Fibroblast of upper back skin (primary cell): ENCODE data around the gene SLC12A6.

ENCODE experiments used
- DNase-seq: peaks from one replicate; pipeline ENCODE4 v3.0.0-alpha.2; 2013

The SLC12A6 gene

GRCh38 chr15:34327906-34328305, 9.7 kb downstream of the SLC12A6 start:
- no peak for DNase-seq

DNA sequence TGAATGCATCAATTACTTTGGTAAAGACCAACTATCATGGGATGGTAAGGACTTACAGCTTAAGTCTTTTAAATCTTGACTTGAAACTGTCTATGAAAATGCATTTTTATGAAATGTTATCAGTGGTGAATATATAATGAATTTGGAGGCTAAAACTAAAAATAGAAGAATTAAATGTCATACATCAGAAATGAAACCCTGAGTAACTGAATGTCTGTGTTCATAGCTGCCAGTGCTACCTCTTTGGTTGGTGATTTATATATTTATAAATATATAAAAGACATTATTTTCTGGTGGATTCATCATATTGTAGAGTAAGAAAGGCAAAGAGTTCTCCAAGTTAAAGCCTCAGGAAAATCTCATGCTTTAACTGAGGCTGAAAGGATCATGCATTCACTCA, 12.2 kb downstream of the SLC12A6 start:
- no peak for DNase-seq

- DNase-seq, result no peak
These were observed 12.6 kb downstream of the SLC12A6 start for GRCh38 chr15:34324933-34325332.

DNA sequence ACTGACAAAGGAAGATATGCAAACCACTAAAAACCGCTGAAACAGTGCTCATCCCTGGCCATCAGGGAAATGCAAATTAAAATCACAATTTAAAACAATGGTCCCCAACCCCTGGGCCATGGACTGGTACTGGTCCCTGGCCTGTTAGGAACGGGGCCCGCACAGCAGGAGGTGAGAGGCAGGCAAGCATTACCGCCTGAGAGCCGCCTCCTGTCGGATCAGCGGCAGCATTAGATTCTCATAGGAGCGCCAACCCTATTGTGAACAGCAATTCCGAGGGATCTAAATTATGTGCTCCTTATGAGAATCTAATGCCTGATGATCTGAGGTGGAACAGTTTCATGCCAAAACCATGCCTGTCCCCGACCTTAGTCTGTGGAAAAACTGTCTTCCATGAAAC, 14.4 kb downstream of the SLC12A6 start:
- DNase-seq, result no peak

DNA sequence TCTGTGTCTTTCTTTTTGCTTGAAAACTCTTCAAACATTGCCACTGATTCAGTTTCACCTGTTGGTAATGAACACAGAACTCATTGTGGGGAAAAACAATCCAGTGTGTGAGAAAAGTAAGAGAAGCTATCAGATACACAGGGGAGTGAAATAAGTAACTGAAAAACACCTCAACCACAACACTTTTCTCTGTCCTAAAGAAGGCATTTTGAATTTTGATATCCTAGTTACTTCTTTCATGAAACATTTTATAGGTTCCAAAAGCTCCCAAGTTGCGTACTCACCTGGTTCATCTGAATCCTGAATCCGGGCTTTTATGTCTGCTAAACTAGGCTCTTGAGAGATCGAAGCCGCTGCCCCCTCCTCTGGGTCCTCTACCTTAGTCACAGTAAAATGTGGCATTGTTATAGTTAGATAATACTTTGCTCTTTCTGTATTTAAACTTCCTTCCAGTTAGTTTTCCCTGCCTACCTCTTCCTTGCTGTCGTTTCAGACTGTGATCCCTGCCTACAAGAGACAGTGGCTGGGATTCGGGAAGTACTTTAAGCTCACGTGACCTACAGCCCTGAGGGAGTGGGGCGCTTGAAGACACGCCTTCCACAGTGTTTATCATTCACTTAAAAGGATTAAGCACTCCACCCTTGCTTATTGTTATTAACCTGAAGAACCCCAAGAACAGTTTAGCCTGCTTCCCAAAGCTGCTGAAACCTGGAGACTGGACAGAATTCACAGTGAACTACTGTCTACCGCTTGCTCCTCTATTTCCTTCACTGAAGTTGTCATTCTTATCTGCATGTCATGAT, 19.1 kb downstream of the SLC12A6 start:
- peak; percentile 62 for DNase-seq

GRCh38 chr15:34314491-34315490, 22.8 kb downstream of the SLC12A6 start:
- DNase-seq, result no peak

DNA sequence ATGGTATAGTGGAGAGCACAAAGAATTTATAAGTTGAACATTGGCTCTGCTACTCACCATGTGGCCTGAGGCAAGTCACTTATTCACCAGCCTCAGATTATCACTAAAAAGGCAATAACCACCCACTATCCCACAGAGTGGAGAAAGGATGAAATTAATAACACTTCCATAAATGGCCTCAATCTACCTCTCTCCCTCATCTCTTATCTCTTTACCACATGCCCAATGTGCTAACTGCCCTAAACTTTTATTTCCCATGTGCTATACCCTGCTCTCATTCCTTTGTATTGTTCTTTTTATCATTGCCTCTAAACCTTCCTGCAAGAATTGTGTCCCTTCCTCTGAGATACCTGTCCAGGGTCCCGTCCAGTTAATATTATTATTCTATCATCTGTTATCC, 26.0 kb downstream of the SLC12A6 start:
- no peak for DNase-seq

DNA sequence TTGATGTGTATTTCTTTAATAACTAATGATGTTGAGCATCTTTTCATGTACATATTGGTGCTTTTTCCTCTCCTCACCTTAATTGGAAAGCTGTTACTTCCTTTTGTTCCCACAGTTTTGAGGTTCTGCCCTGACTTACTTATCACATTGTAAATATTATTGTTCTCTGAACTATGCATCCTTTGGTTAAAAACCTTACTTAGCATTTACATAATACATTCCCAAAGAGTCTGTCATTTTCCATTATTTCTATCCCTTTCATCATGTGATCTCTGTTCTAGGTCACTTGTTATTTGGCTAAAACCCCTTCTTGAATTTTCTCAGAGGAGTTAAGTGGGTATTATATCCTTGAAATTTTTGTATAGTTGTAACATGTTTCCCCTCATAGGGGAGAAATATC, 33.0 kb downstream of the SLC12A6 start:
- peak; percentile 54 for DNase-seq

GRCh38 chr15:34301058-34301457, 36.5 kb downstream of the SLC12A6 start:
- DNase-seq, result no peak

DNA sequence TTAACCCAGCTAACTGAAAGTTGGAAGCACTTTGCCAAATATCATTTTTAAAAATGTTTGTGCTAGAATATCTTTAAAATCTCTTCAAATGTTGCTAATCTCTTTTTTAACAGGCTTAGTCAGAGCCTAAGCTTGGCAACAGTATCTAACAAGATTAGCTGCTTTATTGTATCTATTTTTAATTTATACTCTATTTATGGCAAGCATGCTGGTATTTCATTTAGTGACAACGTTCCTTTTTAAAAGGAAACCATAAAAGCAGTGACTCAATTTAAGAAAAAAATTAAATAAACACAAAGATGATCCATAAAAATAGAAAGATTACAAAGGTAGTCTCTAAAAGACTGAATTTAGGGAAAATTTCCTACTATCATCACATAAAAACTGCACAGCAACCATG, 40.5 kb downstream of the SLC12A6 start:
- DNase-seq, result peak; percentile 0

DNA sequence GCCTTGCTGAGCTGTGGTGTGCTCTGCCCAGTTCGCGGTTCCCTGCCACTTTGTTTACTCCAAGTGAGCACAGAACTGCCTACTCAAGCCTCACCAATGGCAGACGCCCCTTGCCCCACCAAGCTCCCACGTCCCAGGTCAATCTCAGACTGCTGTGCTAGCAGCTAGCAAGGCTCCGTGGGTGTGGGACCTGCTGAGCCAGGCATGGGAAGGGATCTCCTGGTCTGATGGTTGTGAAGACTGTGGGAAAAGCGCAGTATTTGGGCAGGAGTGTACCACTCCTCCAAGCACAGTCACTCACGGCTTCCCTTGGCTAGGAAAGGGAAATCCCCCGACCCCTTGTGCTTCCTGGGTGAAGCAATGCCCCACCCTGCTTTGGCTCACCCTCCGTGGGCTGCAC, 45.0 kb downstream of the SLC12A6 start:
- DNase-seq, result no peak

- no peak for DNase-seq
These were observed 52.6 kb downstream of the SLC12A6 start for GRCh38 chr15:34284937-34285336.

GRCh38 chr15:34282384-34282783, 55.2 kb downstream of the SLC12A6 start:
- no peak for DNase-seq

DNA sequence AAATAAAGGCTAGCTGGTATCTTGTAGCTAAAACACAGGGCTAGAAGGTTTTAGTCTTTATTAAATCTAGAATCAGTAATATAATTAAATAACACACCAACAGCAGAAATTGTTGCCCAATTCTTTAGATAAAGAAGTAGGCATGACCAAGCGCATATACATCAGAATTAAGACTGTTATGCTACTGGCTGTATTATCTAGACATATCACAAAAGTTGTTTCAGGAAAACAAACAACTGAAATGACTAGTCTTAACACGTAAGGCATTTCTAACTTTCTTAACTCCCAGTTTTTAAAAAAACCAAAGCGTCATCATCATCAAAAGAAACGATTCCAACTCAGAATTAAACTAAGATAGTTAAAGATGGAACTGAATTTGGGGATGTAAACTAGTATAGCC, 57.4 kb downstream of the SLC12A6 start:
- no peak for DNase-seq

DNA sequence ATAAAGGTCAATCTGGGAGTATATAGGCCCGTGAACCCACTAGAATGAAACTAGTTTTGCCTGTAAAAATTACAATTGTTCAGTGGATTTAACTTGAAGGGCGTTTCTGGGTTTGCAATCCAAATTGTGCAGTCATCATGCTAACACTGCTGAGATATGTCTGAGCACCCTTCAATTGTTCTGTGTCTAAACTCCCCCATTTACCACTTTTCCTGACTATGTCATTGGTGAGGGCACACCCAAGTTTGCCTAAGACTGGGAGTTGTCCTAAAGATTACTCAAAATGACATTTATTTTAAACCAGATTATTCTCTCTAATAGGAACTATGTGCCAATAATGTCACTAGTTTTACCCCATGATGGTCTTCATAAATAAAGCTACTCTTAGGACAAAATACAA, 58.2 kb downstream of the SLC12A6 start:
- DNase-seq, result no peak

- DNase-seq, result no peak
These were observed 61.9 kb downstream of the SLC12A6 start for GRCh38 chr15:34275721-34276120.

- DNase-seq, result no peak
These were observed 62.4 kb downstream of the SLC12A6 start for GRCh38 chr15:34275154-34275553.

GRCh38 chr15:34271493-34271892, 66.1 kb downstream of the SLC12A6 start:
- peak; percentile 52 for DNase-seq

- DNase-seq, result no peak
These were observed 70.8 kb downstream of the SLC12A6 start for GRCh38 chr15:34266751-34267150.

DNA sequence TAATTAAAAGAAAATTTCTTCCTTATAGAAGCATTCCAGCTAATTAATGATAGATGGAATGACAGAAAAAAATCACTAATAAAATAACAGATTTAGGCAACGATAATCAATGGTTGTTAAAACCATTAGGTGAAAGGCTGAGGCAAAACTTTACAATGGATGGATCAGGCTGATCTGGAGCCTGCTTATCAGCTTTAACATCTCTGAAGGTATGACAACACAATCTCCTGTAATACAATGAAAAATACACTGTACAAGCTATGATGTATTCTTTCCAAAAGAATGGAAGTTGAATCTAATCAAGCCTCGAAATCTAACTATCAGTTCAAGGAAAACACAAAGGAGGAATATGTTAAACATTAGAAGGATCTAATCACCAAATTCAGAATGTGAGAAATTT, 73.5 kb downstream of the SLC12A6 start:
- DNase-seq, result no peak

GRCh38 chr15:34262362-34262761, 75.2 kb downstream of the SLC12A6 start:
- no peak for DNase-seq

GRCh38 chr15:34259566-34259965, 78.0 kb downstream of the SLC12A6 start:
- no peak for DNase-seq

- DNase-seq, result no peak
These were observed 79.4 kb downstream of the SLC12A6 start for GRCh38 chr15:34258151-34258550.

DNA sequence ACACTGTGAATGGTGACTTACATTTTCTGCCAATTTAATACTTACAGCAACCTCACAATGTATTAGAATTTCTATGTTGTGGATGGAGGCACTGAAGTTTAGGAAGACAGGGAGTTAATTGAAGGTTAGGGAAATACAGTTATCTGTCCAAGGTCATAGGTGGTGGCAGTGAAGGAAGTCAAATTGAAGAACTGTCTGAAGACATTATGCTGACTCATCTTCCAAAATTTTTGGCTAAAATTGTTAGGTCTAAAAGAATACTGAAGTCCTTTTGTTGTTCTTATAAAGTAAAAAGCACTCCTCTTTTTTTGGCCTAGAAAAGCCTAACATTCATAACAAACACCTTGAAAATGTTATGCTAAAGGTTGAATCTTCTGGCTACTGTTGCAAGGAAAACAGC, 85.0 kb downstream of the SLC12A6 start:
- no peak for DNase-seq
